ENCODE measurements around the gene MTFP1.

The MTFP1 gene

DNA sequence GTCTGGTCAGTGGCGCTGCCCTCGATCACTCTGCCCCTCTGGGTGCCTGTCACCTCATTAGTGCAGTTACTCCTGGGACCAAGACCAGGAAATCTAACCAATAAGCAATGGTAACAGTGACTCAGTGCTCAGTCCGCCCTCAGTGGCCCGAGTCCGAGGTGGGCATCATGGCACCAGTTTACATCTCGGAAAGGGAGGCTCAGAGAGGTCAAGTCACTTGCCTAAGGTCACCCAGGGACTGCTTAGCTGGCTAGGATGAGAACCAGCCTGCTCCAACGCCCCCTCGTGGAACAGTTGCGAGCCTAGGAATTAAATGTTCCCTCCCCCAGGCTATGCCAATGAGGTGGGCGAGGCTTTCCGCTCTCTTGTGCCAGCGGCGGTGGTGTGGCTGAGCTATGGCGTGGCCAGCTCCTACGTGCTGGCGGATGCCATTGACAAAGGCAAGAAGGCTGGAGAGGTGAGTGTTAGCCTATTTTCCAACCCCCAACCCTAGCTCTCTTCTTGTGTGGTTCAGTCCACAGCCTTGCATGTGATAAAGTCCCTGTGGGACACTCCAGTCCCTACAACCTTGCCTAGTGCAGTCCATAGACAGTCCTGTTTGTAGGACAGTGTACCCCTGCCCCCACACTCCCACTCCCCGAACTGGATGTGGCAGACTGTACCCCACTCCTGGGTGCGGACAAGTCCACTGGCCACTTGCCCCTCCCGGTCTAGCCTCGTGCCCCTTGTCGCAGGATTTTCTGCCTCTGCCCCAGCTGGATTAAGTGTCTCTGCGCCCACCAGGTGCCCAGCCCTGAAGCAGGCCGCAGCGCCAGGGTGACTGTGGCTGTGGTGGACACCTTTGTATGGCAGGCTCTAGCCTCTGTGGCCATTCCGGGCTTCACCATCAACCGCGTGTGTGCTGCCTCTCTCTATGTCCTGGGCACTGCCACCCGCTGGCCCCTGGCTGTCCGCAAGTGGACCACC, 1.1 kb downstream of the MTFP1 start:
- no peak for DNase-seq (ENCODE audit: extremely low read depth, low read depth)
- TF ChIP-seq, protein P1, sequence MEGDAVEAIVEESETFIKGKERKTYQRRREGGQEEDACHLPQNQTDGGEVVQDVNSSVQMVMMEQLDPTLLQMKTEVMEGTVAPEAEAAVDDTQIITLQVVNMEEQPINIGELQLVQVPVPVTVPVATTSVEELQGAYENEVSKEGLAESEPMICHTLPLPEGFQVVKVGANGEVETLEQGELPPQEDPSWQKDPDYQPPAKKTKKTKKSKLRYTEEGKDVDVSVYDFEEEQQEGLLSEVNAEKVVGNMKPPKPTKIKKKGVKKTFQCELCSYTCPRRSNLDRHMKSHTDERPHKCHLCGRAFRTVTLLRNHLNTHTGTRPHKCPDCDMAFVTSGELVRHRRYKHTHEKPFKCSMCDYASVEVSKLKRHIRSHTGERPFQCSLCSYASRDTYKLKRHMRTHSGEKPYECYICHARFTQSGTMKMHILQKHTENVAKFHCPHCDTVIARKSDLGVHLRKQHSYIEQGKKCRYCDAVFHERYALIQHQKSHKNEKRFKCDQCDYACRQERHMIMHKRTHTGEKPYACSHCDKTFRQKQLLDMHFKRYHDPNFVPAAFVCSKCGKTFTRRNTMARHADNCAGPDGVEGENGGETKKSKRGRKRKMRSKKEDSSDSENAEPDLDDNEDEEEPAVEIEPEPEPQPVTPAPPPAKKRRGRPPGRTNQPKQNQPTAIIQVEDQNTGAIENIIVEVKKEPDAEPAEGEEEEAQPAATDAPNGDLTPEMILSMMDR (IDR thresholded peaks at IDR 0.05; ENCODE audit: low read depth, low read length, missing control alignments): peak; percentile 81
- H3K4me3 ChIP-seq (replicated peaks; ENCODE audit: low read depth, low read length): peak overlapping the region; percentile 66

DNA sequence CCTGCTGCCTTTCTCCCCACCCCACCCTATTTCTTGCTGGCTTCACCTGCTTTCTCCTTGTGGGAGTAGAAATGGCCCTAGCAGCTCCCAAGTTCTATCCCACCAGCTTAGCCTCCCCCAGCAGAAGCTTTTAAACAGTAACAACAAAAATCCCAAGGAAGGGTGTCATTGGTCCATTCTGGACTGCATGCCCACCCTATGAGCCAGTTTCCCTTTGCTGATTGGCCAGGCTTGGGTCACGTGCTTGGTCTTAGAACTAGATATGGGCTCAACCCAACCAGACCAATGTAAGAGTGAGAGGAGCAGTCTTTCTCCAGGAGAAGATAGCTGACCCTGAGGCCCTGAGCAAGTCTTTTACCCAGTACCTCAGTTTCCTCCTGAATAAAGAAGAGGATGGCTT, 2.3 kb downstream of the MTFP1 start:
- no peak for DNase-seq (ENCODE audit: extremely low read depth, low read depth)
- no peak overlapping the region for H3K4me3 ChIP-seq (replicated peaks; ENCODE audit: low read depth, low read length)

DNA sequence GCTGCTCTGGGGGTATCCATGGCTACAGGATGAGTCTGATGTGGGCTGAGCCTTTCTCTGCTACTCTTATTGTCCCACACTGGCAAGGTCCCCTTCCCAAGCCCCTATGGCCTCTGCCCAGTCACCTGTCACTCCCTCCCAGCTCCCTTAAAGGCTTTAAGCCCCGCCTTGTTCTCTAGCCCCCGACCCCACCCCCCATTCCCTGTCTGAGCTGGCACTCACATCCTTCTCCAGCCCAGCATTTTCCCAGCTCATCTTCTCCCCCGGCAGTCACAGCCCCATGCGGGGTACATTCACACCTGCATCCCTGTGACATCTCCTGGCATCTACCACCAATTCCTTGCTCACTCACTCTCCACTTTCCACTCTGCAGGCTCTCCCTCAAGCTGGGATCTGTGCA, 4.3 kb downstream of the MTFP1 start:
- TF ChIP-seq, protein P1 (IDR thresholded peaks at IDR 0.05; ENCODE audit: low read depth, low read length, missing control alignments): no peak
- H3K4me3 ChIP-seq (replicated peaks; ENCODE audit: low read depth, low read length): no peak overlapping the region
- no peak for DNase-seq (ENCODE audit: extremely low read depth, low read depth)

More for the DNA sequence above, 2.3 kb downstream of the MTFP1 start:
- TF ChIP-seq, protein P1 (IDR thresholded peaks at IDR 0.05; ENCODE audit: low read depth, low read length, missing control alignments): no peak

DNA sequence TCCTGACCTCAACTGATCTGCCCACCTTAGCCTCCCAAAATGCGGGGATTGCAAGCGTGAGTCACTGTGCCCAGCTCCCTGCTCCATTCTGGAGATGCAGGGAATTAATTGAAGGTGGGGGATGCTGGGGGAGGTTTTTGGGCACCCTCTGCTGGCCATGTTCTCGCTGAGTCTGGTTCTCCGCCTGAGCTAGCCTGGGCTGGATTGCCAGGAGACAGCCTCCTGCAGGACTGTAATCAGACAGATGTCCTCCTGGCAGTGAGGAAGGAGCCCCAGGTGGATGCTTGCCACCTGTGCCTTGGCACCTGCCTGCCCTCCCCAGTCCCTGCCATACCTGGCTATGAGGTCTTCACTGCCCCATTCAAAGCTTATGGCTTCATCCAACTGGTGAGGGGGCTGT, 5.4 kb downstream of the MTFP1 start:
- H3K4me3 ChIP-seq (replicated peaks; ENCODE audit: low read depth, low read length): no peak overlapping the region
- DNase-seq (ENCODE audit: extremely low read depth, low read depth): no peak
- TF ChIP-seq, protein P1 (IDR thresholded peaks at IDR 0.05; ENCODE audit: low read depth, low read length, missing control alignments): no peak

DNA sequence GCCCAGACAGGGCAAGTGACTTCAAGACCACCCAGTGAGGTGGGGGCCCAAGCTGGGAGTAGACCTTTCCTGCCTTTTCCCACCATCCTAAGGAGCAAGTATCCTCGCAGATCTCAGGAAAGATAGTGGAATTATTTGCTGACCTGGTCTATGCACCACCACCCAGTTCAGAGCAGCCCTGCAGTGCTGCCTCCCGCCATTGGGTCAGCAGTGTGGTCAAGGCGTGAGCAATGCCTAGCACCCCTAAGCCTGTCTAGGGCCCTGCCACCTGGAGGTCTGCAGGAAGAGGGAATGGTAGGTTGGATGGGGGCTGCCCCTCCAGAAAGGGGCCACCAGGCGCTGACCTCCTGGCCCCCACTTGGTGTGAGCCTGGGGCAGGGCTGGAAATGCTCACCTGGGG, 6.5 kb downstream of the MTFP1 start:
- no peak overlapping the region for H3K4me3 ChIP-seq (replicated peaks; ENCODE audit: low read depth, low read length)
- no peak for DNase-seq (ENCODE audit: extremely low read depth, low read depth)
- TF ChIP-seq, protein P1 (IDR thresholded peaks at IDR 0.05; ENCODE audit: low read depth, low read length, missing control alignments): no peak

DNA sequence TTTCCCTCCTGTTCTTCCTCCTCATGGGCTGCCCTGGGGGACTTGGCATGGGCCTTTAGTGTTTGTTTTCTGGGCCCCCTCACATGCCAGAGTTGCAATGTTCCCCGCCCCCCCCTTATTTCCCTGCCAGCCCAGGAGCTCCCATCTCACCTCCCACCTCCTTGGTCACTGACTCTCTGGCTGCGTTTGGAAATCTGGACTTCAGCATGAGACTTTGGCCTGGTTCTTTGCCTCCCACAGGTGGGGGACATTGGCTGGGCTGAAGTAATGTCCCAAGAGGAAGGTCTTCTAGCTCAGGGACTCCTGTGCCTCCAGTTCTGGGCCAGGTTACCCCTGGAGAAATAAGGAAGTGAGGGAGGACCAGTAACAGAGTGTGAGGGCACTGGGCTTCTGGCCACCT, 7.0 kb downstream of the MTFP1 start:
- no peak overlapping the region for H3K4me3 ChIP-seq (replicated peaks; ENCODE audit: low read depth, low read length)
- DNase-seq (ENCODE audit: extremely low read depth, low read depth): no peak
- TF ChIP-seq, protein P1 (IDR thresholded peaks at IDR 0.05; ENCODE audit: low read depth, low read length, missing control alignments): no peak
